K562 (cell line): Measurements from ENCODE around the gene RPS2. TPM values are rescaled to one million over a fixed set of nuclear protein-coding genes. Genes with fewer than 3 reads are reported as not detected.

Experiments used
- ATAC-seq: fragments of 200-7000 bp; cut with Tn5 transposase; 3 replicates; pipeline ENCODE4 v1.9.1; 2020; ENCODE audit warnings: moderate library complexity
- BruUV-seq: library from RNA; stranded (reverse); fragments of 400-500 nt; replicated peaks from 2 replicates; lab custom pipeline; 2021; lab: Mats Ljungman, UMichigan
- CTCF ChIA-PET: fragments of 300-600 bp; formaldehyde crosslinking; extraction: SDS; loops from one replicate; lab custom pipeline; 2021; ENCODE audit warnings: low intra/inter-chr PET ratio; lab: Yijun Ruan, JAX
- POLR2A ChIA-PET: fragments of 300-600, 350-650 bp; sonication (Branson Sonifier 250); formaldehyde crosslinking; extraction: SDS; loops from one replicate; lab custom pipeline; 2021; ENCODE audit warnings: antibody characterized with exemption, inconsistent platforms; lab: Yijun Ruan, JAX
- DNase-seq, 4 experiments: peaks; one replicate each; pipeline versions ENCODE4 v3.0.0 to v3.0.0-alpha.2; 2011 to 2018; ENCODE audit warnings: low spot score in 3 of 4, mixed read lengths in 3 of 4; ENCODE audit errors: extremely low read depth in 1 of 4
- FAIRE-seq: peaks from 2 replicates; lab custom pipeline; 2011; peaks lifted over from hg19 to GRCh38; lab: Jason Lieb, UNC
- H2AFZ ChIP-seq: 2 replicates; pipeline ENCODE4 v1.6.0; 2011; ENCODE audit warnings: low read depth, low read length, control low read depth, inconsistent platforms
- H3K27ac ChIP-seq: fragments of 200-600 bp; 3 replicates; pipeline ENCODE4 v1.8.0; 2011; ENCODE audit warnings: low read depth, mild to moderate bottlenecking, control low read depth, inconsistent platforms, low read length, moderate library complexity, mixed read lengths; ENCODE audit errors: extremely low read depth
- H3K27me3 ChIP-seq, 2 experiments: fragments of 300-600 bp in 1 of 2; 2 replicates in 1 of 2; 3 replicates in 1 of 2; pipeline versions ENCODE4 v1.6.0 to v1.8.0; 2011; ENCODE audit warnings: inconsistent platforms in 2 of 2, low read length in 2 of 2, mild to moderate bottlenecking in 1 of 2, mixed read lengths in 1 of 2, moderate library complexity in 1 of 2; ENCODE audit not compliant: control insufficient read depth in 2 of 2, insufficient read depth in 2 of 2
- H3K36me3 ChIP-seq: fragments of 300-600 bp; 3 replicates; pipeline ENCODE4 v1.8.0; 2011; ENCODE audit warnings: mild to moderate bottlenecking, low read length, inconsistent platforms; ENCODE audit not compliant: control insufficient read depth, insufficient read depth
- H3K4me1 ChIP-seq, 2 experiments: fragments of 200-600 bp in 1 of 2; replicated peaks in 1 of 2; 2 replicates in 1 of 2; 3 replicates in 1 of 2; pipeline versions ENCODE4 v1.5.1 to v1.8.0; 2011; ENCODE audit warnings: inconsistent platforms in 2 of 2, low read length in 2 of 2, mild to moderate bottlenecking in 1 of 2, mixed read lengths in 1 of 2, moderate library complexity in 1 of 2; ENCODE audit not compliant: control insufficient read depth in 2 of 2, insufficient read depth in 2 of 2
- H3K4me2 ChIP-seq: 2 replicates; pipeline ENCODE4 v1.6.1; 2011; ENCODE audit warnings: low read length, control low read depth, inconsistent platforms, mixed read lengths; ENCODE audit not compliant: insufficient read depth
- H3K4me3 ChIP-seq: fragments of 200-600 bp; sonication (generic), shearing (Covaris generic); 2 replicates; pipeline ENCODE4 v1.5.1; 2016; ENCODE audit warnings: control low read depth, inconsistent platforms
- H3K79me2 ChIP-seq: fragments of 200-600 bp; 3 replicates; pipeline ENCODE4 v1.8.0; 2011; ENCODE audit warnings: low read length, inconsistent platforms; ENCODE audit not compliant: control insufficient read depth, insufficient read depth
- H3K9ac ChIP-seq, 2 experiments: 2 replicates each; pipeline versions ENCODE4 v1.6.0 to v1.6.1; 2011; ENCODE audit warnings: low read depth in 2 of 2, low read length in 2 of 2, control low read depth in 1 of 2, inconsistent platforms in 1 of 2, mild to moderate bottlenecking in 1 of 2, mixed read lengths in 1 of 2; ENCODE audit not compliant: insufficient read depth in 1 of 2
- H3K9me1 ChIP-seq: one replicate; pipeline ENCODE4 v1.6.0; 2011; ENCODE audit warnings: inconsistent platforms, mild to moderate bottlenecking, low read length, moderate library complexity; ENCODE audit not compliant: control insufficient read depth, insufficient read depth
- H3K9me3 ChIP-seq: replicated peaks from 2 replicates; pipeline ENCODE4 v1.5.1; 2011; ENCODE audit warnings: low read depth, low read length, inconsistent platforms; ENCODE audit not compliant: control insufficient read depth, insufficient read depth
- H4K20me1 ChIP-seq: replicated peaks from 2 replicates; pipeline ENCODE4 v1.6.1; 2011; ENCODE audit warnings: low read length, inconsistent platforms, mixed read lengths; ENCODE audit not compliant: control insufficient read depth, insufficient read depth
- DMBX1 ChIP-seq: fragments of 250-450 bp; sonication (Bioruptor Pico); IDR thresholded peaks from 2 replicates; pipeline ENCODE4 v1.8.0; 2022; ENCODE audit warnings: inconsistent platforms, mild to moderate bottlenecking, moderate library complexity, borderline replicate concordance
- DNMT1 ChIP-seq: fragments of 450-650 bp; IDR thresholded peaks from 2 replicates; pipeline ENCODE4 v1.6.1; 2016; ENCODE audit warnings: antibody characterized with exemption, mild to moderate bottlenecking
- ETV1 ChIP-seq: fragments of 450-650 bp; conservative IDR thresholded peaks from 2 replicates; pipeline ENCODE4 v1.6.1; 2016; ENCODE audit warnings: missing genetic modification characterization, control low read depth, low read depth, missing compliant biosample characterization
- MAFK ChIP-seq: IDR thresholded peaks from 2 replicates; pipeline ENCODE4 v1.6.1; 2011; ENCODE audit warnings: low read length, improper control_type of control experiment
- MLLT1 ChIP-seq, 2 experiments: fragments of 450-650 bp; IDR thresholded peaks; 2 replicates each; pipeline ENCODE4 v1.6.1; 2016
- POLR2A ChIP-seq: fragments of 450-650 bp; conservative IDR thresholded peaks from 2 replicates; pipeline ENCODE4 v1.6.1; 2016
- POLR2G ChIP-seq: fragments of 200-400 bp; formaldehyde crosslinking; IDR thresholded peaks from 2 replicates; pipeline ENCODE4 v1.6.1; 2017; ENCODE audit warnings: low read depth, mild to moderate bottlenecking, antibody characterized with exemption, low read length, moderate library complexity
- RBFOX2 ChIP-seq: fragments of 200-400 bp; formaldehyde crosslinking; IDR thresholded peaks from 2 replicates; pipeline ENCODE4 v1.6.1; 2017; ENCODE audit warnings: low read depth, mild to moderate bottlenecking, low read length, moderate library complexity
- RHOXF2B ChIP-seq: fragments of 250-450 bp; sonication (Bioruptor Pico); conservative IDR thresholded peaks from 2 replicates; pipeline ENCODE4 v1.5.1; 2021
- SAFB ChIP-seq: fragments of 200-400 bp; formaldehyde crosslinking; IDR thresholded peaks from 2 replicates; pipeline ENCODE4 v1.6.1; 2017; ENCODE audit warnings: low read depth, low read length, borderline replicate concordance
- SREBF1 ChIP-seq: fragments of 150-350 bp; IDR thresholded peaks from 2 replicates; pipeline ENCODE4 v1.6.1; 2014; ENCODE audit warnings: antibody characterized with exemption, low read depth, low read length, borderline replicate concordance
- SRSF3 ChIP-seq: fragments of 200-400 bp; formaldehyde crosslinking; IDR thresholded peaks from 2 replicates; pipeline ENCODE4 v1.6.1; 2016; ENCODE audit warnings: mild to moderate bottlenecking, low read length, moderate library complexity; ENCODE audit not compliant: insufficient read depth
- TAF9B ChIP-seq: fragments of 450-650 bp; IDR thresholded peaks from 2 replicates; pipeline ENCODE4 v1.6.1; 2018; ENCODE audit warnings: mild to moderate bottlenecking; ENCODE audit not compliant: partially characterized antibody
- ZKSCAN1 ChIP-seq: fragments of 150-350 bp; IDR thresholded peaks from 2 replicates; pipeline ENCODE4 v1.6.1; 2016; ENCODE audit warnings: low read depth, low read length
- ZNF444 ChIP-seq: fragments of 250-450 bp; sonication (Bioruptor Pico); IDR thresholded peaks from 2 replicates; pipeline ENCODE4 v1.4.0; 2020; ENCODE audit warnings: mild to moderate bottlenecking, moderate library complexity
- WGBS: fragments of 100-300 bp; shearing (Covaris generic); methylation state at CpG from one replicate; pipeline ENCODE4 v1.1.6; 2016; ENCODE audit warnings: low coverage, mixed read lengths; ENCODE audit not compliant: insufficient coverage; ENCODE audit errors: missing lambda C conversion rate; 5-methylcytosine and 5-hydroxymethylcytosine counted together
- in situ Hi-C: fragments of 300-500 bp; cut with MboI; formaldehyde crosslinking; loops from 4 replicates; pipeline ENCODE4 v1.15.0; 2018; ENCODE audit warnings: inconsistent platforms, mixed read lengths
- intact Hi-C: fragments of 100-400 bp; cut with micrococcal nuclease; formaldehyde crosslinking; loops from 2 replicates; pipeline ENCODE4 v1.14.2; 2022
- polyA plus RNA-seq, 8 experiments: library from polyadenylated mRNA; depleted of rRNA in 4 of 8; stranded (reverse) in 5 of 8; unstranded in 3 of 8; fragments of >200 nt; fragmentation: Nextera tagmentation in 2 of 8; fragmentation: Illumina TruSeq in 1 of 8; extraction: Ambion mirVana in 2 of 8; extraction: Trizol in 1 of 8; gene quantifications; 2 replicates each; pipeline versions ENCODE4 v1.2.1 to v1.2.3, GENCODE V29; 2011 to 2014; ENCODE audit warnings: inconsistent platforms in 1 of 8, missing spikeins in 1 of 8
- total RNA-seq, 7 experiments: library from RNA; depleted of rRNA in 6 of 7; stranded (reverse); fragments of >200 nt in 6 of 7; fragmentation: Illumina TruSeq in 2 of 7; extraction: Trizol in 2 of 7; gene quantifications; 2 replicates each; pipeline versions ENCODE4 v1.2.1 to v1.2.3, GENCODE V29; 2011 to 2021; ENCODE audit warnings: low replicate concordance in 1 of 7

RPS2 gene
- total and polyA plus RNA-seq, 9 of the 15 experiments (the other 6 are each of a cell fraction or from before 2014, with no cell fraction given) = 834 to 4,794 (median 3,793) TPM

- Histone ChIP-seq H3K4me2 (no peak overlapping the region), H3K36me3 (peaks cover 83% of the 10 kb centered on the region), H3K4me1 (peaks cover 4 to 54% of the 10 kb centered on the region in 2 experiments), H2AFZ (no peak overlapping the region), H3K4me3 (no peak overlapping the region), H4K20me1 (peaks cover 8% of the 10 kb centered on the region), H3K9ac (no peak overlapping the region; a peak in 1 of 4 replicates), H3K27me3 (no peaks in the 10 kb centered on the region), H3K79me2 (peaks cover 31% of the 10 kb centered on the region), H3K27ac (no peak overlapping the region), H3K9me1 (no peaks in the 10 kb centered on the region)
- POLR2A ChIA-PET = interaction anchor here (0.6 to 3.1 kb wide), 5 partner anchors 10 to 388 kb away, joined by 3 to 13 read pairs (median 5); partner anchors contain the start of genes IFT140 and ZNF598
- no peak for ATAC-seq
- in situ Hi-C loops = no loop called here
- CTCF ChIA-PET = interaction anchor here (0.5 kb wide), 1 partner anchor 35 kb away, joined by 3 read pairs; the partner anchor contains the start of gene RPS2
- FAIRE-seq = no peak
- intact Hi-C loops = no loop called here
- no peak for DNase-seq
- 88% methylated on average over 9 of the region's 39 CpGs for WGBS
- BruUV-seq = no TSS peak
- TF ChIP-seq SAFB = no peak
- TF ChIP-seq ZNF444 (CRISPR knock-in tag) = no peak
- no peak for TF ChIP-seq RHOXF2B (CRISPR knock-in tag)
- peak; percentile 56 for TF ChIP-seq POLR2G
- TF ChIP-seq MAFK = no peak
- TF ChIP-seq TAF9B = no peak
- TF ChIP-seq ETV1 (tag) = no peak
- no peak for TF ChIP-seq DMBX1 (CRISPR knock-in tag)
- TF ChIP-seq ZKSCAN1 = no peak
- peak; percentile 27; the same call in 1 of the 2 replicates for TF ChIP-seq RBFOX2
- no peak for TF ChIP-seq DNMT1
- no peak for TF ChIP-seq SREBF1
- 0 out of 2 replicates have a peak, but pooled peaks have one; percentile 19 for TF ChIP-seq POLR2A
- TF ChIP-seq MLLT1 (IDR thresholded peaks at IDR 0.05) = no peak
- no peak for TF ChIP-seq SRSF3
- TF ChIP-seq, all 486 proteins: peak for 3
- no peaks in the 10 kb centered on the region for H3K9me3 ChIP-seq
Measured at GRCh38 chr16:1998852-1999801, 34.5 kb upstream of the RPS2 start.
